Stimulated activated CD8-positive, alpha-beta memory T cell treated with anti-CD3 and anti-CD28 coated beads, Interleukin-4, amount 100 ng/mL, for 24 hours (primary cell): ENCODE data around the gene MSMP.

Source experiments
- DNase-seq: peaks from one replicate; pipeline ENCODE4 v3.0.0-alpha.2; 2020; ENCODE audit warnings: low read depth

The MSMP gene

GRCh38 chr9:35719546-35719945 is 34.5 kb downstream of the MSMP start:
- DNase-seq = no peak

GRCh38 chr9:35718721-35719511 is 35.2 kb downstream of the MSMP start:
- no peak for DNase-seq

- no peak for DNase-seq
These were observed 36.8 kb downstream of the MSMP start for GRCh38 chr9:35717132-35717870.

- no peak for DNase-seq
These were observed 37.8 kb downstream of the MSMP start for GRCh38 chr9:35716230-35716629.

GRCh38 chr9:35714579-35715252 is 39.4 kb downstream of the MSMP start:
- no peak for DNase-seq

- DNase-seq = no peak
These were observed 40.0 kb downstream of the MSMP start for GRCh38 chr9:35714123-35714522.

- no peak for DNase-seq
These were observed 40.5 kb downstream of the MSMP start for GRCh38 chr9:35713578-35713977.

GRCh38 chr9:35712762-35713400 is 41.2 kb downstream of the MSMP start:
- DNase-seq = no peak

GRCh38 chr9:35711501-35712428 is 42.3 kb downstream of the MSMP start:
- DNase-seq = no peak

GRCh38 chr9:35710818-35711500 is 43.1 kb downstream of the MSMP start:
- DNase-seq = no peak

- DNase-seq = no peak
These were observed 45.9 kb downstream of the MSMP start for GRCh38 chr9:35708146-35708545.

GRCh38 chr9:35706951-35707350 is 47.1 kb downstream of the MSMP start:
- no peak for DNase-seq

GRCh38 chr9:35705836-35706430 is 48.1 kb downstream of the MSMP start:
- DNase-seq = no peak

- no peak for DNase-seq
These were observed 48.7 kb downstream of the MSMP start for GRCh38 chr9:35705372-35705771.

GRCh38 chr9:35703906-35704672 is 50.0 kb downstream of the MSMP start:
- DNase-seq = no peak
